Measurements from ENCODE around the gene KIRREL2.

KIRREL2 gene

GRCh38 chr19:35846038-35846668 lies 10.6 kb upstream of the KIRREL2 start:
- no peak for TF ChIP-seq CTCF (IDR thresholded peaks at IDR 0.05; ENCODE audit: low read depth, low read length)
- no peak overlapping the region for H3K4me3 ChIP-seq (ENCODE audit: low read depth, low read length)

GRCh38 chr19:35847911-35848310 lies 8.8 kb upstream of the KIRREL2 start:
- no peak overlapping the region for H3K4me3 ChIP-seq (ENCODE audit: low read depth, low read length)
- TF ChIP-seq CTCF (IDR thresholded peaks at IDR 0.05; ENCODE audit: low read depth, low read length), result no peak

- no peak overlapping the region for H3K4me3 ChIP-seq (ENCODE audit: low read depth, low read length)
- no peak for TF ChIP-seq CTCF (IDR thresholded peaks at IDR 0.05; ENCODE audit: low read depth, low read length)
Measured at GRCh38 chr19:35848486-35848885, 8.2 kb upstream of the KIRREL2 start.

- TF ChIP-seq CTCF (IDR thresholded peaks at IDR 0.05; ENCODE audit: low read depth, low read length), result no peak
- H3K4me3 ChIP-seq (ENCODE audit: low read depth, low read length), result no peak overlapping the region
Measured at GRCh38 chr19:35848919-35849505, 7.7 kb upstream of the KIRREL2 start.

GRCh38 chr19:35851213-35852028 lies 5.3 kb upstream of the KIRREL2 start:
- no peak overlapping the region for H3K4me3 ChIP-seq (ENCODE audit: low read depth, low read length)
- no peak for TF ChIP-seq CTCF (IDR thresholded peaks at IDR 0.05; ENCODE audit: low read depth, low read length)

- no peak for TF ChIP-seq CTCF (IDR thresholded peaks at IDR 0.05; ENCODE audit: low read depth, low read length)
- no peak within 1 kb of the TSS for H3K4me3 ChIP-seq (ENCODE audit: low read depth, low read length)
Measured at GRCh38 chr19:35852029-35852780, 4.5 kb upstream of the KIRREL2 start, which contains the start of gene NPHS1. NPHS1 (minus strand) TSS chr19:35852504; CDS start chr19:35851837, 667 bp downstream.

Measured in WI38 (cell line).